ENCODE results near the gene TTC4. TPM values are rescaled to one million over a fixed set of nuclear protein-coding genes. Genes with fewer than 3 reads are reported as not detected.

The TTC4 gene
- total RNA-seq, 2 donors from 2014 or later = 12.7 to 17.2 TPM

GRCh38 chr1:54763816-54764132 is 48.1 kb downstream of the TTC4 start:
- no peaks in the 10 kb centered on the region for H3K27me3 ChIP-seq (replicated peaks; ENCODE audit: insufficient read depth)
- H3K9me3 ChIP-seq = no peaks in the 10 kb centered on the region
- TF ChIP-seq, protein P1, sequence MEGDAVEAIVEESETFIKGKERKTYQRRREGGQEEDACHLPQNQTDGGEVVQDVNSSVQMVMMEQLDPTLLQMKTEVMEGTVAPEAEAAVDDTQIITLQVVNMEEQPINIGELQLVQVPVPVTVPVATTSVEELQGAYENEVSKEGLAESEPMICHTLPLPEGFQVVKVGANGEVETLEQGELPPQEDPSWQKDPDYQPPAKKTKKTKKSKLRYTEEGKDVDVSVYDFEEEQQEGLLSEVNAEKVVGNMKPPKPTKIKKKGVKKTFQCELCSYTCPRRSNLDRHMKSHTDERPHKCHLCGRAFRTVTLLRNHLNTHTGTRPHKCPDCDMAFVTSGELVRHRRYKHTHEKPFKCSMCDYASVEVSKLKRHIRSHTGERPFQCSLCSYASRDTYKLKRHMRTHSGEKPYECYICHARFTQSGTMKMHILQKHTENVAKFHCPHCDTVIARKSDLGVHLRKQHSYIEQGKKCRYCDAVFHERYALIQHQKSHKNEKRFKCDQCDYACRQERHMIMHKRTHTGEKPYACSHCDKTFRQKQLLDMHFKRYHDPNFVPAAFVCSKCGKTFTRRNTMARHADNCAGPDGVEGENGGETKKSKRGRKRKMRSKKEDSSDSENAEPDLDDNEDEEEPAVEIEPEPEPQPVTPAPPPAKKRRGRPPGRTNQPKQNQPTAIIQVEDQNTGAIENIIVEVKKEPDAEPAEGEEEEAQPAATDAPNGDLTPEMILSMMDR (IDR thresholded peaks at IDR 0.05) = no peak
- DNase-seq (ENCODE audit: low spot score) (no peak), ATAC-seq (ENCODE audit: insufficient number of reproducible peaks, low FRiP score, low read depth) (no peak)
- H3K4me1 ChIP-seq (ENCODE audit: control insufficient read depth in 1 of 2, low read depth in 2 of 2) = peaks cover 9% of the 10 kb centered on the region in 2 donors
- no peaks in the 10 kb centered on the region for H3K36me3 ChIP-seq
- H3K27ac ChIP-seq = peak overlapping the region; percentile 15 to 31
- H3K4me3 ChIP-seq = peak overlapping the region; percentile 81

GRCh38 chr1:54764133-54764921 is 48.7 kb downstream of the TTC4 start, which contains the start of gene PARS2:
PARS2 (minus strand) TSS chr1:54764523; CDS start chr1:54759161, 5,362 bp downstream.
- Histone ChIP-seq H3K9me3 (no peaks in the 10 kb centered on the region), H3K36me3 (no peaks in the 10 kb centered on the region), H3K27me3 (replicated peaks; ENCODE audit: insufficient read depth) (no peaks in the 10 kb centered on the region), H3K4me1 (ENCODE audit: control insufficient read depth in 1 of 2, low read depth in 2 of 2) (peaks cover 9% of the 10 kb centered on the region in 2 donors), H3K4me3 (peak within 1 kb of the TSS; percentile 81), H3K27ac (peak within 1 kb of the TSS; percentile 15 to 53)
- TF ChIP-seq, protein P1 (IDR thresholded peaks at IDR 0.05) = no peak
- DNase-seq (ENCODE audit: low spot score) (peak; percentile 93), ATAC-seq (ENCODE audit: insufficient number of reproducible peaks, low FRiP score, low read depth) (peak; percentile 99)

- DNase-seq (ENCODE audit: low spot score) = no peak
- Histone ChIP-seq H3K9me3 (no peaks in the 10 kb centered on the region), H3K27ac (peak overlapping the region in 1 of 2 donors; percentile 53), H3K27me3 (replicated peaks; ENCODE audit: insufficient read depth) (no peaks in the 10 kb centered on the region), H3K4me1 (ENCODE audit: control insufficient read depth in 1 of 2, low read depth in 2 of 2) (peaks cover 9% of the 10 kb centered on the region in 2 donors), H3K36me3 (no peaks in the 10 kb centered on the region), H3K4me3 (peak overlapping the region; percentile 81)
- no peak for ATAC-seq (ENCODE audit: insufficient number of reproducible peaks, low FRiP score, low read depth)
- TF ChIP-seq, protein P1 (IDR thresholded peaks at IDR 0.05) = no peak
Measured at GRCh38 chr1:54764922-54765561, 49.4 kb downstream of the TTC4 start.

GRCh38 chr1:54766726-54767125 is 51.1 kb downstream of the TTC4 start:
- ATAC-seq (ENCODE audit: insufficient number of reproducible peaks, low FRiP score, low read depth) (no peak), DNase-seq (ENCODE audit: low spot score) (no peak)
- H3K4me3 ChIP-seq = no peak overlapping the region
- no peaks in the 10 kb centered on the region for H3K36me3 ChIP-seq
- no peaks in the 10 kb centered on the region for H3K9me3 ChIP-seq
- peaks cover 9% of the 10 kb centered on the region in 2 donors for H3K4me1 ChIP-seq (ENCODE audit: control insufficient read depth in 1 of 2, low read depth in 2 of 2)
- H3K27me3 ChIP-seq (replicated peaks; ENCODE audit: insufficient read depth) = no peaks in the 10 kb centered on the region
- no peak overlapping the region for H3K27ac ChIP-seq
- TF ChIP-seq, protein P1 (IDR thresholded peaks at IDR 0.05) = no peak

GRCh38 chr1:54767526-54767925 is 51.9 kb downstream of the TTC4 start:
- Histone ChIP-seq H3K36me3 (no peaks in the 10 kb centered on the region), H3K27me3 (replicated peaks; ENCODE audit: insufficient read depth) (no peaks in the 10 kb centered on the region), H3K27ac (no peak overlapping the region), H3K4me3 (no peak overlapping the region), H3K9me3 (no peaks in the 10 kb centered on the region), H3K4me1 (ENCODE audit: control insufficient read depth in 1 of 2, low read depth in 2 of 2) (peaks cover 9% of the 10 kb centered on the region in 2 donors)
- TF ChIP-seq, protein P1 (IDR thresholded peaks at IDR 0.05) = no peak
- DNase-seq (ENCODE audit: low spot score) (no peak), ATAC-seq (ENCODE audit: insufficient number of reproducible peaks, low FRiP score, low read depth) (no peak)
